CD4-positive, alpha-beta T cell treated with Interleukin-15 for 1 hour (primary cell): ENCODE measurements around the gene DISC1.
"Not testable (repeated sequence)": the region's sequence is repeated elsewhere in the genome, so short reads cannot be mapped to it uniquely, and the experiment has no call there.

Experiments
- DNase-seq: peaks from one replicate; pipeline ENCODE4 v3.0.0-alpha.2; 2020

The DISC1 gene

DNA sequence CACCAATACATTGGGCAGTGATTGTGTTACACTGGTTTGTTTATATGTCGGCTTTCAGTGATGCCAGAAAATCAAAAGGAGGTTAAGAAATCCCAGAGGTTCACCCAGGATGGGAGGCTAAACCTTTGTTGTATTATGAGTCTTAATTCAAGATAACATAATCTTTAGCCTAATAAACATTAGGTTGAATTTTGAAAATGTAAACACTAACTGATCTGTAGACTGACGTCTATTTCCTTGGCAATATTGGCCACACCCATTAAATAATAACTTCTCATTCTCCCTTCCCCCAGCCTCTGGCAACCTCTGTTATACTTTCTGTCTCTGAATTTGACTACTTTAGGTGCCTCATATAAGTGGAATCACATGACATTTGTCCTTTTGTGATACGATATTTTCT, 238.7 kb downstream of the DISC1 start:
- DNase-seq = no peak

DNA sequence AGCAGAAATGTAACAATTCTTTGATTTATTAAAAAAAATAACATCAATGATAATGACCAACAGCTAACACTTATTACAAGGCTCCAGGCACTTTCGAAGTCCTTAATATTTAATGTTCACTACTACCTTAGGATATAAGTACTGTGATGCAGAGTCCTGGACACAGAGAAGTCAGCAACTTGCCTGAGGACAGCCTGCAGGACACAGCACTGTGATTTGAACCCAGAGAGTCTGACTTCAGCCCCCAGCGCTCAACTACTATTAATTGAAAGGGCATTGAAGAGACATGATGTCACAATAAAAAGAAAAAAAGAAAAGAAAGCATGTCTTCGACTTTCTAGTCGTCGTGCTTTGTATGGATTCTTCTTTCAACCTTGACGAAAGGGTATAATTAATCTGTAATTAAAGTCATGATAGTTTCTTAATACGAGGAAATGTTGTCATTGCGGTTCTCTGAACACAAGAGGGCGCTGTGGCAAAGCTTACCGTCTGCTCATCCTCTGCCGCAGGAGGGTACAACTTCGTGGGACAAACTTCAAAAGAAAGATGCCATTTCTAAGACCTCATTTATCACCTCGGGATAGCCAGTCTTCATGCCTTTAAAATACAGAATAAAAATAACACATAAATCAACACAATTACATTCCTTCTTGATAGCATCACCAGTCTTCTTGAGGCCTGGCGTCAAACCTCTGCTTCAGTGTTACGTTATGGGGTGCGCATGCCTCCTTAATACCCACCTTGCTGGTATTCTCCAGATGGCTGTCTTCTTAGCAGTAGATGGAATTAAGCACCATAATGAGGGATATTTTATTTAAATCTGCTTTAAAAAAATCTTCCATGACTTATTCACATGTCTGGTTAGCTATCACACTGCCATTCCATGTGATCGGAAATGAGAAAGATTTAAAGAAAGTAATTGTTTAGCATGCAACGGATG, 240.1 kb downstream of the DISC1 start:
- peak; percentile 29 for DNase-seq

DNA sequence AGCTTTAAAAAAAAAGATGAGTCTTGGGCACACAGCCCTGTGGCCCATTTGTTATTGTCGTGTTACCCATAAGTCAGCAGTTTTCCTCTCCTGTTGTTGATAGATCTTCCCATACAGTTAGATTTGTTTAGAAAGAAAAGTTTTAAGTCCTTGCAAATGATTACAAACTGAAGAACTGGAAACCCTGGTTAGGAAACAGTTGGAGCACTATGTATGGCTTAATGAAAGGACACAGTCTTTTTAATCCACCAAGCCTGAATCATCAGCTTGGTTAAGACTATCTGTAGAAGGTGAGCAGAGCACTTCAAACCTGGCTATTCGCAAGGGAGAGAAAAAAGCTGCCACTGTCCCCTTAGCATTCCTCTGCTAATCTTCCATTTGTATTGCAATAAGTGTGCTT, 241.0 kb downstream of the DISC1 start:
- DNase-seq = no peak

DNA sequence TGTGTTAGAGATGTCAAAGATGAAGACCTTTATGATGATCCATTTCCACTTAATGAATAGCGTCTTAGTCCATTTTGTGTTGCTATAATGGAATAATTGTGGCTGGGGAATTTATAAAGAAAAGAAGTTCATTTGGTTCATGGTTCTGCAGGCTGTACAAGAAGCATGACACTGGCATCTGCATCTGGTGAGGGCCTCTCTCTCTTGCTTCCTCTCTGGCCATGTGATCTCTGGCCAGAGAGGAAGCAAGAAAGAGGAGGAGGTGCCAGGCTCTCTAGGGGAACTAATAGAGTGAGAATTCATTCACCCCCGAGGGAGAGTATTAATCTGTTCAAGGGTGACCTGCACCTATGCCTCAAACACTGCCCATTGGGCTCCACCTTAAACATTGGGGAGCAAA, 242.8 kb downstream of the DISC1 start:
- peak; percentile 29 for DNase-seq

DNA sequence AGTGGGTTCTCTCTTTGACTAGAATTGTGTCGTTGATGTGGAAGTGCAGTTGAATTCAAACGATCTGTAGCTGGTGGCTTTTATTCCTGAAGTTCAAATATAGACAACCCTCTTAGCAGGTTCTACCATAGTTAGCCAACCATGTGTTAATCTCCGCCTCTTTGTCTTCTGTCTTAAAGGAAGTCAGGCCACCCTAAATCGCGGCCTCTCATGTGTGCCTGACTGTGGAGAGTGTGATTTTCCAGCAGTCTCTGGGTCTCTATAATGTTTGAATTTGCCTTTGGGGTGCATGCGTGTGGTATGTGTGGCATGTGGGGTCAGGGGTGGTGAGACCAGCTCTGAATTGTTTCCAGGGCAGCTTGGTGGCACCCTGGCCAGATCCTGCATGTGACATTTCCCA, 244.9 kb downstream of the DISC1 start:
- DNase-seq = no peak

DNA sequence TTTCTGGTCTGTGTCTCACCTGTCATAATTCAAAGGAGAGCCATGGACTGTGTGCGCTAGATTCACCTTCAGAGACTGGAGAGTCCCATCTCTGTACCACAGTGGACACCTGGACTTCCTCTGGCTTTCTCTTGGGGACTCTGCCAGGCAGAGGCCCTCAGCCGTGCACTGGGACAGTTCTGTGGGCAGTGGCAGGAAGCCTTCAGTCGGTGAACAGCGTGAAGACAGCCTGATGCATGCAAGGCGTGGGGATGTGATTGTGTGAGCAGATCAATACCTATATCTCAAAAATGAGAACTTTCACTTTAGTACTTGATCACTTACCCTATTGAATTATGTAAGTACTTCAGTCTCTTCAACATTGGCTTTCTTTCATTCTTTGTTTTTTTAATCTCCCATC, 245.3 kb downstream of the DISC1 start:
- no peak for DNase-seq

DNA sequence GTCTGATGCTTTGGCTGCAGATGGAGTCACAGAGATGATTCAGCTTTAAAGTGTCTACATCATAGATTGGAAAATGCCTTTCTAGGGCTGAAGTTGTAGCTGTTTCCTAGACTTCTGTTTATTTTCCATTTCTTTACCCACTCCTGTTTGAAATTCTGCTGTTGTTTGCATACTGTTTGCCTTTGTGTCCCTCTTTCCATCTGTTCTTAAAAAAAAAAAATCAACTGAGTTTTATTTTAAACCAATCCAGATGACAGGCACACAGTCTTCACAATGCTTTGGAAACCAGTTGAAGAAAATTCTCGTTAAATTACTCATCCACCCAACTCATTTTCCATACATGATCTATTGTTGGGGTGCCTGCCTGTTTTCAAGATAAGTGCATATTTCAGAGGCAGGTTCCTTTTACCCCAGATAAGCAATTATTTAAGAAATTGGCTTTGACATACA, 245.9 kb downstream of the DISC1 start:
- no peak for DNase-seq

DNA sequence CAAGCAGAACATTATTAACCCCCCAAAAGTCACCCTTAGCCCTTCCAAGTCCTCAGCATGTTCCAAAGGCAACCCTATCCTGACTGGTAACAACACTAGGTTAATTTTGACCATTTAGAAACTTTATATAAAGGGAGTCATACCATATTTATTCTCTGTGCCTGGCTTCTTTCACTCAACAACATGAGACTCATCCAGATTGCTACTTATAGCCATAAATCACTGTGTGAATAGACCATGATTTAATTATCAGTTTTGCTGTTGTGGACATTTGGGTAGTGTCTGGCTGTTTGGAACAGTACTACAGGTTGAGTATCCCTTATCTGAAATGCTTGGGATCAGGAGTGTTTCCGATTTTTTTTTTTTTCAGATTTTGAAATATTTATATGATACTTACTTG, 252.1 kb downstream of the DISC1 start:
- no peak for DNase-seq

DNA sequence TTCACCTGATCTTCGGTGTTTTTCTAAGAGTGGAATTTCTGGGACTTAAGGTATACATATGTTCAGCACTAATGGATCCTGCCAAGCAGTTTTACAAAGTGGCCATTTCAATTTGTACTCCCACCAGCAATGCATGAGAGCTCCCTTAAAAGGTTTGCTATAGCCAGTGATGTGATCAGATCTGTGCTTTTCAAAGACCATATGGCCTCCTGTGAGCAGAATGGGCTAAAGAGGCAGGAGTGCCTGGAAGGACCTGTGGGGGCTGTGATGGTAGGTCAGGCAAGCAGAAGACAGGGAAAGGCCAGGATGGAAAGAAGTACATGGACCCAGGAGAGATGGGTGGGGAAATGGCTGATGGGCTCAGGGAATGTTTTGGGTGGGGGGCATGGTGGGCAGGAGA, 252.7 kb downstream of the DISC1 start:
- no peak for DNase-seq

DNA sequence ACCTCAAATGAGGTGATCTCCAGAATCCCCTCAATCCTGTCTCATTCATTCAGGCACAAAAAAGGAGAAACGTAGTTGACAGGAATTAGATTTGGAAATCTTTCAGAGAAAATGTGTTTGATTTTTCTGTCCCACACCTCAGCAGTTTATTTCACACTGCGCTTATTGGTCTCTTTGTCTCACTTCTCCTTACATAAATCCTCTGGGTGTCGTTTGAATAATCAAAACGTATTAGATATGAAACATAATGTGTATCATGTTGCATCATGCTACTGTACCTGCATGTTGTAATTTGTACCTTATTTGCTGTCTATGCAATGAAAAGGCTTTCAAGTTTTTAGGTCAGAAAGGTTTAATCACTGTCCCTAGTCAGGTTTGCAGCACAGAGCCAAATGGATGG, 255.7 kb downstream of the DISC1 start:
- no peak for DNase-seq

DNA sequence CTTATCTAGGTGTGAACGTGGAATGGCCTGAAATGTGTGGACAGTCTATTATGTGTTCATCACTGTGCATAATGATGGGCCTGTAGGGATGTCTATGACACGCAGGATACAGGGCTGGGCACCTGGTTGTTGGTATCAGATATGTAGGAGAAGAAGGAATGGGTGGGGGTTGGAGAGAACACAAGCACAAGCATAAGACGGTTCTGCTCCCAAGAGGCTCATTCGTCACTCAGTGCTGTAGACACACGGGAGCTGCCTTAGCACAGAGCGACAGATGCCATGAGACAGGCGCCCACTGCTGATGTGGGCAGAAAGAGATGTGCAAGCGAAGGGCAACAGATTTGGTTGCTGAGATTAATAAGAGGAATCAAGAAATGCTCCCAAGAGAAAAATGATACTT, 256.2 kb downstream of the DISC1 start:
- no peak for DNase-seq

DNA sequence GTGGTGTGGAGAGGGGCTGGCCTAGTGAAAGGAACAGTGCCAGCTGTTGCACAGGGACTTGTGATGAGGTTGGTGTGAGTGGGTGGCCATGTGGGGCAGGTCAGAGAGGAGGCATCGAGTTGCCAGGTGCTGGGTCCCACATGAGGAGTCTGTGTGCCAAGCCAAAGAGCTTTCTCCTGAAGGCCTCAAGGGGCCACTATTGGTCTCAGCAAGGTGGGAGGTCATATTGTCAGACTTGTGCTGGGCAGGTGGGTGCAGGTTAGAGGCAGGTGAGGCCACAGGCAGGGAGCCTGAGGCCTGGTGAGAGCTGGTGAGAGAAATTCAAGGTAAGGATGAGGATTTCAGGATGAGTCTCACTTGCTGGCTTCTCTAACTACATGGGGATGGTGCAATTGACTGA, 256.8 kb downstream of the DISC1 start:
- no peak for DNase-seq

DNA sequence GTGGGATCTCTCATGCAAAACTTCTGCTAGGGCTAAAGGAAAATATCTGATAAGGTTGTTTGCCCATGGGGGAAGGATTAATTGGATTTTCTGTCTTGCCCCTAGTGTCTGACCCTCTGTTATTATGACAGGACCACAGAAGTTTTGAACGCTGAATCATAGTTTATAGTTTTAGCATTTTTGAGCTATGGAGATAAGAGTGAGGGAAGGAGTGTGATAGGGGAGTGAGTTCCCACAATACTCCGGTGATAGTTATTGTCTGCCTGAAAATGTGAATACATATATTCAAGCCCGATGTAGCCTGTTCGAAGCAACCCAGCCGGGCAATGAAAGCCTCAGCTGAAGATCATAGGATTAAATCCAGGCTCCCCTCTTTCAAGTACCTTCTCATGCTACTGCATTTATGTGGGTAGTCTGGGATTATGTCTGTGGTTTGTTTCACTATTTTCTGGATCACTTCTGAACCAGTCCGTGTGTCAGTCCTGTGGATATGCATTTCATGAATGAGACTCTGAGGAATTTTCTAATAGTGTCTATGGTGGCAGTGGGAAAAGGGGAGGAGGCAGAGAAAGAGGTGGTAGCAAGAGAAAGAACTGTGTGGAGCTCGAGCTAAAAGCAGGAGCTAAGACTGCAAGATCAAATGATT, 258.7 kb downstream of the DISC1 start:
- no peak for DNase-seq

DNA sequence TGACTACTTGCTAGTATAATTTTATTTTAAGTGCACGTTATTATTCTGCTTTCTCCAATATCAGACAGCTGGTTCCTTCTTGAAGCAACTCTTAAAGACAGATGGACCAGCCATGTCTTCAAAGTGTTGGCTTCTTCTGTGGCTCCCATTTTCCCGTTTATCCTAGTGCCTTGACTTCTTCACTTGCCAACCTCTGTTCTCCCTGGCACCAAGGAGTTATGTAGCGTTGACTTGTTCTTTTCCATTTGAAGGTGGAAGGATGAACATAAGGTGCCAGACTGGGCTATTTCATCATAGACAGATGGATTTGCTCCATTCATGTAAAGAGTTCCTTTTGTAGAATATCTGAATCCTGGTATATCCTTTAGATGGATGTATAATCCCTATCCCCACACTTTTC, 260.6 kb downstream of the DISC1 start:
- no peak for DNase-seq

DNA sequence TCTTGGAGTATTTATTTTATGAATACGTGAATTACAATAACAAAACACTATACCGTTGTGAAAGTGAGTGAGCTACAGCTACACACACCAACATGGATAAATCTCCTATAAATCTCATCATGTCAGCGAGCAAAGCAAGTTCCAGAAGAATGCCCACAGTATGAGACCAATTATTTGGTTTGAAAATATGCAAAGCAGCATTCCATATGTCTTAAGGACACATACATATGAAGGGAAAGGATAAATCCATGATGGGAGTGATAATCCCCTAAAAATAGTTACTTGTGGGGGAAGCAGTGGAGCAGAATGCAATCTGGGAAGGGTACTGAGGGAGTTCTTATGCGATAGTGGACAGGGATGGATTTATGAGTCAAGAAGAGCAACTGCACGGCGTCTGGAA, 261.3 kb downstream of the DISC1 start:
- DNase-seq = no peak

DNA sequence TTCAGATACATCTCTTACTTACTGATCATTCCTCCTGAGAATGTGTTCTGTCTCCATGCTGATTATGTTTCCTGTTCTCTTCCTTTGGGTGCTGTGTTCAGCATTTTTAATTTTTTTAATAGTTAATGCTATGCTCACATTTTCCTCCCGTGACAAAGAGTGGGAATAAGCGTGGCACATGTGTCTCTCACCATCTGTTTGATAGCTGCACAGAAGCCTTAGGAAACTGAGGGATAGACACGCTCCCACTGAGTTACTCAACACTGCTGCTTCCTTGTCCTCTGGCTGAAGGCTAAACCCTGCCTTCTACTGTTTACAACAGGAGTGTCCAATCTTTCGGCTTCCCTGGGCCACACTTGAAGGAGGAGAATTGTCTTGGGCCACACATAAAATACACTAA, 264.2 kb downstream of the DISC1 start:
- DNase-seq = no peak

DNA sequence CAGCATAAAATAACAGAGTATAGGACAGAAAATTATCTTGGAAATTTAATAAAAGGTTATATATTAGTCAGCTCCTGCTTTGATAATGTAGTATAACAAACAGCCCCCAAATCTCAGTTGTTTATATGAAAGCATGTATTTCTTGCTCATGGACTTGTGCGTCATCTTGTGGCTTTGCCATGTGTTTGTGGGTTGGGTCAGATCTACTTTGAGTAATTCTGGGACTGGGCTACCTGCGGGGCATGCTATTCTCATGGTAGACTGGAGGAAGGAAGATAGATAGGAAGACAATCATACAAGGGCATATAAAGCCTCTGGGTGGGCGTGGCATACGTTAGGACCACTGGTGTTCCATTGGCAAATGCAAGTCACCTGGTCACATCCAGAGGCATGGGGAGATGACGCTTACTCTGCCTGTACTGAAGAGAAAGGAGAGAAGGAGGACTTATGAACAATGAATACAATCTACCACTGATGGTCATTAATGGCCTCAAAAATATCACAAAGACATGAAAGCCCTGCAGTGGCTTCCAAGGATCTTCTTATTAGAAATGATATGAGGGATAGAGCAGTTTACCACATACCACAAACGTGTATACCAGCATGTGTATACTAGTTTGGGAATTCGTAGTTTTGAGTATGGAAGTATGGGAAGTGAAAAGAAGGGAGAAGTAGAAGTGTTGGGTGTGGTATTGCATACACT, 267.0 kb downstream of the DISC1 start:
- no peak for DNase-seq

DNA sequence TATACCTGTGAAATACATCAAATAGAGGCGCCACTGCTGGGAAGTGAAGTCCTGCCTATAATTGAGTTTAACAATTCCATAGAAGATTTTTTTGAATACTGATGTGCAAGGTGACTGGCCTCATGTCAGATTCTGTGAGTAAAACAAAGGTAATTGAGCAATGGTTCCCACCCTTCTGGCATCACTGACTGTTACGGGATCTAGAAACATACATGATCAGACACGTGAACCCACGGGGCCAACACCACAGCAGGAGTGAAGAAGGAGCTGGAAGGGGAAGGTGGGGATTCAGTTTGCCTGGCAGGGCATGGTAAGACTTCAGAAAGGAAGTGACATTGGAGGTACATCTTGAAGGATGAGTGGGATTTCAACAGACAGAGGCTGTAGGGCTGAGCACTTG, 270.2 kb downstream of the DISC1 start:
- DNase-seq = no peak

DNA sequence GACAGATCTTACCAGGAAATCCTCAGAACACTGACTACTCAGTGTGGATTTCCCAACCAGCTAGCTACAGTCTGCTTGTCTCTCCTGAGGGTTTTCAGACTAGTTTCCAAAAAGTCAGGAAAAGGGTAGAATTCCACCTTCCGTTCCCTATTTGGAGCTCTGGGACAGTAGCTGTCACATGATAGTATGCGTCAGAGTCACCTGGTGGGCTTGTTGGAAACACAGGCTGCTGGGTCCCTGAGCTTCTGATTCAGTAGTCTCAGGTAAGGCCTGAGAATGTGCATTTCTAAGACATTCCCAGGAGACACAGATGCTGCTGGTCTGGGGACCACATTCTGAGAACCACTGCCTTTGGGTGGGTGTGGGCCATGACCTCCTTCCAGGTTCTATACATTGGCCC, 272.5 kb downstream of the DISC1 start:
- DNase-seq = no peak

DNA sequence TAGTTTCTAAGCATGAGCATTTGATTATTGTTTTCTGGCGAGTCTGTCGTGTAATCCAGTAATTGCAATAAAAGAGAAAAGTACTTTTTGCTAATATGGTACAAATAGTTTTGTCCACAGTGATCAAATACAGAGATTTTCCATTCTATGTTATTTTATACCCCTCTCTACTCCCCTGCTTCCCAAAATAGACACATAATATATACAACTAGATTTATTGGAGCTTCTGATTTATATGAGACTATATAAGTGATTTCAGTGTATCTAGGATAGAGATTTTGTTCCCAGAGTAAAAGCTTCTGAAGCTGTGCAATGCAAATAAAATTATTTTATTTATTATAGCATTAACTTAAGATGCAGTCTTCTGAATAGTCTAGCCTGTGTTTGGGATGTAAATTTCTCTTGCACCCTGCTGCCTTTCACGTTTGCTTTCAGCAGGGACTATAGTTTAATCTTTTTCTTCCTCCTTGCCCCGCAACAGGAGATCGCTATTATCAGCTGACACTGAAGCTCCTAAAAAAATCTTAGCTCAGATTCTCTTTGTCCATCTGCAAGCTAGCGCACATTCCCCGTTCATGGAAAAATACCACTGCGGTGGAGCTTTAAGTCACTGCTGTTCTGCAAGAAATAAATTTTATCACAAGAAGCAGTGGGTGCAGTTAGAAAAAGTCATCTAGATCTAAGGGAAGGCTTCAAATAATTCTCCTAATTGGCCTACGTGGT, 273.3 kb downstream of the DISC1 start:
- no peak for DNase-seq

DNA sequence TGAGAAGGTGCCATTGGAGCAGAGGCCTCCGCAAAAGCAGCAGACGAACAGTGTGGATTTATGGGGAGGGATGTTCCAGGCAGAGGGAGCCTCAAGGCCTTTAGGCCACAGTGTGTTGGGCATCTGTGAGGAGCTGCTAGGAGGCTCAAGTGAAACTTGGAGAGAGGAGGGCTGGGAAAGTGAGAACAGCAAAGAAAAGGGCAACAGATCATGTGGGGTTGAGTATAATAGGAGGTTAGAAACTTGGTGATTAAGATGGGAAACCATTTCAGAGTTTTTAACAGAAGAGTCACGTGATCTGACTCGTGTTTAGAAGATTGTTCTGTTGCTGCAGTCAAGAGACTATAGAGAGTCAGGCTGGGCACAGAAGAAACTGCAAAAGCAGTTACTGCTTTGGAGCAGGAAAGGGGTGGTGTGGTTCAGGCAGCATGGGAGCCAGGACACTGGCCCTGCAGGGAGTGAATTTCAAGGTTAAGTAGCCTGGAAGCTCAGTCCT, 277.0 kb downstream of the DISC1 start:
- no peak for DNase-seq

DNA sequence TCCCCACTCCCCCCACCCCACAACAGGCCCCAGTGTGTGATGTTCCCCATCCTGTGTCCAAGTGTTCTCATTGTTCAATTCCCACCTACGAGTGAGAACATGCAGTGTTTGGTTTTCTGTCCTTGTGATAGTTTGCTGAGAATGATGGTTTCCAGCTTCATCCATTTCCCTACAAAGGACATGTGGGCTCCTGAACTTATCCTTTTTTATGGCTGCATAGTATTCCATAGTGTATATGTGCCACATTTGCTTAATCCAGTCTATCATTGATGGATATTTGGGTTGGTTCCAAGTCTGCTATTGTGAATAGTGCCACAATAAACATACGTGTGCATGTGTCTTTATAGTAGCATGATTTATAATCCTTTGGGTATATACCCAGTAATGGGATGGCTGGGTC, 280.7 kb downstream of the DISC1 start:
- not testable (repeated sequence) for DNase-seq

DNA sequence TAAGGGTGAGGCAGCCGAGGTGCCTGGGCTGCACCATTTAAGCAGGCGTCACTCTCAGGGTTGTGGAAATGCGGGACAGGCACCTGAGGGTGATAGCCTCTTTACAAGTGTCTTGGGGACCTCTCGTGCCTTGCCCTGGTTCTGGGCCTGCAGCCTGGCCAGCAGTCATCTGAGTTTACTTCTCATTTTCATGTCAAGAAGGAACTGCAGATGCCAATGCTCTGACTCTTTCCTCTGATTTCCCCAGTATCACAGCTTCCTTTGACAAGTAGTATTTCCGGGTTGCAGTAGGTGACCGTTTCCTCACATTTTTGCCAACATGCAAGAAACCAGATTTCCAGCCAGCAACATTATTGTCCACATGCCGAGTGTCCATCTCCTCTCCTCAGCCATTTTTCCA, 286.9 kb downstream of the DISC1 start:
- no peak for DNase-seq
